HepG2 (cell line): ENCODE data around the gene FANCG. TPM values are rescaled to one million over a fixed set of nuclear protein-coding genes. Genes with fewer than 3 reads are reported as not detected.

Experiments
- BHLHE40 ChIP-seq: IDR thresholded peaks from 2 replicates; pipeline ENCODE4 v1.6.1; 2011; ENCODE audit warnings: low read length, improper control_type of control experiment
- CREM ChIP-seq, 2 experiments: sonication (generic) in 1 of 2; formaldehyde crosslinking in 1 of 2; IDR thresholded peaks; 2 replicates each; pipeline versions ENCODE4 v1.4.0 to v1.6.1; 2016 to 2020; ENCODE audit warnings: antibody characterized with exemption in 1 of 2, mild to moderate bottlenecking in 1 of 2, missing genetic modification reagents in 1 of 2
- FOSL2 ChIP-seq: sonication (generic); formaldehyde crosslinking; IDR thresholded peaks from 2 replicates; pipeline ENCODE4 v1.4.0; 2020; ENCODE audit warnings: missing genetic modification reagents
- GTF2F1 ChIP-seq: fragments of 150-350 bp; IDR thresholded peaks from 2 replicates; pipeline ENCODE4 v1.6.1; 2014; ENCODE audit warnings: low read length
- MATR3 ChIP-seq: sonication (generic); formaldehyde crosslinking; IDR thresholded peaks from 2 replicates; pipeline ENCODE4 v1.4.0; 2020; ENCODE audit warnings: missing genetic modification reagents
- TBX2 ChIP-seq: sonication (generic); formaldehyde crosslinking; IDR thresholded peaks from 2 replicates; pipeline ENCODE4 v1.5.0; 2020; ENCODE audit warnings: missing genetic modification reagents, mild to moderate bottlenecking, borderline replicate concordance
- ZFP36 ChIP-seq: fragments of 150-350 bp; IDR thresholded peaks from 2 replicates; pipeline ENCODE4 v1.6.1; 2018; ENCODE audit warnings: borderline replicate concordance, low read length, low read depth; ENCODE audit not compliant: partially characterized antibody
- ZNF792 ChIP-seq: IDR thresholded peaks from 2 replicates; pipeline ENCODE4 v1.6.1; 2016
- polyA plus RNA-seq, 8 experiments: library from polyadenylated mRNA; depleted of rRNA in 3 of 8; stranded (reverse) in 7 of 8; unstranded in 1 of 8; fragments of >200 nt; fragmentation: Illumina TruSeq in 4 of 8; extraction: Trizol in 4 of 8; gene quantifications; 2 replicates each; pipeline versions ENCODE4 v1.2.1 to v1.2.3, GENCODE V29; 2011 to 2016; ENCODE audit warnings: low read depth in 4 of 8, missing spikeins in 1 of 8, mixed read lengths in 1 of 8; ENCODE audit not compliant: insufficient read depth in 1 of 8
- total RNA-seq, 5 experiments: library from RNA; depleted of rRNA; stranded (reverse); fragments of >200 nt; fragmentation: Illumina TruSeq; extraction: Trizol; gene quantifications; 2 replicates each; pipeline ENCODE4 v1.2.3, GENCODE V29; 2016; ENCODE audit warnings: low read depth in 1 of 5
- TF ChIP-seq, protein P1 (sequence below): sonication (generic); formaldehyde crosslinking; IDR thresholded peaks from 2 replicates; pipeline ENCODE4 v1.8.0; 2022; ENCODE audit warnings: missing genetic modification reagents, mild to moderate bottlenecking, moderate library complexity, borderline replicate concordance
- TF ChIP-seq, protein P2 (sequence below): sonication (generic); formaldehyde crosslinking; IDR thresholded peaks from 2 replicates; pipeline ENCODE4 v1.4.0; 2020; ENCODE audit warnings: low read depth, mild to moderate bottlenecking, missing genetic modification reagents
- TF ChIP-seq, protein P3 (sequence below): sonication (generic); formaldehyde crosslinking; IDR thresholded peaks from 2 replicates; pipeline ENCODE4 v1.4.0; 2020; ENCODE audit warnings: missing genetic modification reagents, borderline replicate concordance
- TF ChIP-seq, protein P4 (sequence below): sonication (generic); formaldehyde crosslinking; IDR thresholded peaks from 2 replicates; pipeline ENCODE4 v1.5.0; 2020; ENCODE audit warnings: missing genetic modification reagents
- TF ChIP-seq, protein P5 (sequence below): fragments of 450-650 bp; IDR thresholded peaks from 2 replicates; pipeline ENCODE4 v1.6.1; 2017
- TF ChIP-seq, protein P6 (sequence below): sonication (generic); formaldehyde crosslinking; IDR thresholded peaks from 2 replicates; pipeline ENCODE4 v1.4.0; 2020; ENCODE audit warnings: missing genetic modification reagents
- TF ChIP-seq, protein P7 (sequence below): sonication (generic); formaldehyde crosslinking; IDR thresholded peaks from 2 replicates; pipeline ENCODE4 v1.8.0; 2022; ENCODE audit warnings: missing genetic modification reagents, mild to moderate bottlenecking, borderline replicate concordance
- TF ChIP-seq, protein P8 (sequence below): sonication (generic); formaldehyde crosslinking; IDR thresholded peaks from 2 replicates; pipeline ENCODE4 v1.5.0; 2020; ENCODE audit warnings: missing genetic modification reagents, mild to moderate bottlenecking, borderline replicate concordance

Gene FANCG
- total and polyA plus RNA-seq, 2 of the 13 experiments (the other 11 are each of a cell fraction or from before 2014, with no cell fraction given): 14.4 to 45.1 TPM

DNA sequence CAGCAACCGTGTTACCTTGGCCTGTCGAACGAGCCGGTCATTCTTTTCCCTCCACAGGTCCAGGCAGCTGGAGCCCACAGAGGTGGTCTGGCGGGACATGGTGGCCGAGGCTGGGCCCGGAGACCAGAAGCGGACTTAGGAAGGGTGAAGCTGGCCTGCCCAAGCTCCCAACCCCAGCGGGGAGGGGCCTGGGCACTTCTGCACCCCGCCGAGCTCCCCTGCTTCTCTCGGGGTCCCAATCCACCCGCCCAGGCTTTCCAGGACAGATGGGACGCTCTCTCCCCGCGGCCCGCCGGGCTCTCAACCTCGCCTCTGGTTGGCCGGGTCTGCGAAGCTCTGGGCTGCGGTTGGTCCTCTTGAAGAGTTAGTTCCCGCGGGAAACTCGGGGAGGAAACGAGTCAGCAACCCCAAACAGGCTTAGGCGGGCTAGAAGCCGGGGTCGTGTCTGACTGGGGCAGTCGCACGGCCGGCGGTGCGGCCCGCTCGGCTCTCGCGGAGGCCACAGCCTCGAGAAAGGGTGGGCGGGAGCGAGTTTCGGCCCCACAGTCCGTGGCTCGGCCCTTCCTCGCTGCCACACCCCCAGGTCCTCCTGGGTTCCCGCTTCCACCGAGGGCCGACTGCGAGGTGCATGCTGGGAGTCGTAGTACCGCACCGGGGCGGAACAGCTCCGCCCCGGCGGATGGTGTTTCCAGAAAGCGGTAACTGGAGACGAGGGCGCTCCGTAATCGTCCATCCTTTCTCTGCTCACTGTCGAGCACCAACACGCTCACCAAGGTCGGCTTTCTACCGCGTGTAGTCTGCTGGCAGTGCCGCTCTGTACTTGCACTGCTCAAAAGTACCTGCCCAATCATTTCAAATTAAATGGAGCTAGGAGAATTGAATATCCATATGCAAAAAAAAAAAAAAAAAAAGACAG is at the start of gene FANCG (continued):
- TF ChIP-seq, protein P1, sequence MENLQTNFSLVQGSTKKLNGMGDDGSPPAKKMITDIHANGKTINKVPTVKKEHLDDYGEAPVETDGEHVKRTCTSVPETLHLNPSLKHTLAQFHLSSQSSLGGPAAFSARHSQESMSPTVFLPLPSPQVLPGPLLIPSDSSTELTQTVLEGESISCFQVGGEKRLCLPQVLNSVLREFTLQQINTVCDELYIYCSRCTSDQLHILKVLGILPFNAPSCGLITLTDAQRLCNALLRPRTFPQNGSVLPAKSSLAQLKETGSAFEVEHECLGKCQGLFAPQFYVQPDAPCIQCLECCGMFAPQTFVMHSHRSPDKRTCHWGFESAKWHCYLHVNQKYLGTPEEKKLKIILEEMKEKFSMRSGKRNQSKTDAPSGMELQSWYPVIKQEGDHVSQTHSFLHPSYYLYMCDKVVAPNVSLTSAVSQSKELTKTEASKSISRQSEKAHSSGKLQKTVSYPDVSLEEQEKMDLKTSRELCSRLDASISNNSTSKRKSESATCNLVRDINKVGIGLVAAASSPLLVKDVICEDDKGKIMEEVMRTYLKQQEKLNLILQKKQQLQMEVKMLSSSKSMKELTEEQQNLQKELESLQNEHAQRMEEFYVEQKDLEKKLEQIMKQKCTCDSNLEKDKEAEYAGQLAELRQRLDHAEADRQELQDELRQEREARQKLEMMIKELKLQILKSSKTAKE: no peak
- TF ChIP-seq ZFP36 (no peak), CREM (IDR thresholded peaks at IDR 0.05) (peak; percentile 47), CREM (CRISPR knock-in tag; IDR thresholded peaks at IDR 0.05) (no peak), GTF2F1 (no peak), BHLHE40 (no peak), ZNF792 (CRISPR knock-in tag) (no peak; the same call in 1 of the 2 replicates), FOSL2 (0 out of 2 replicates have a peak, but pooled peaks have one; percentile 14), MATR3 (CRISPR knock-in tag) (no peak), TBX2 (CRISPR knock-in tag) (peak; percentile 67)
- TF ChIP-seq, protein P2, sequence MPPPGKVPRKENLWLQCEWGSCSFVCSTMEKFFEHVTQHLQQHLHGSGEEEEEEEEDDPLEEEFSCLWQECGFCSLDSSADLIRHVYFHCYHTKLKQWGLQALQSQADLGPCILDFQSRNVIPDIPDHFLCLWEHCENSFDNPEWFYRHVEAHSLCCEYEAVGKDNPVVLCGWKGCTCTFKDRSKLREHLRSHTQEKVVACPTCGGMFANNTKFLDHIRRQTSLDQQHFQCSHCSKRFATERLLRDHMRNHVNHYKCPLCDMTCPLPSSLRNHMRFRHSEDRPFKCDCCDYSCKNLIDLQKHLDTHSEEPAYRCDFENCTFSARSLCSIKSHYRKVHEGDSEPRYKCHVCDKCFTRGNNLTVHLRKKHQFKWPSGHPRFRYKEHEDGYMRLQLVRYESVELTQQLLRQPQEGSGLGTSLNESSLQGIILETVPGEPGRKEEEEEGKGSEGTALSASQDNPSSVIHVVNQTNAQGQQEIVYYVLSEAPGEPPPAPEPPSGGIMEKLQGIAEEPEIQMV (CRISPR knock-in tag): peak; percentile 82
- TF ChIP-seq, protein P3, sequence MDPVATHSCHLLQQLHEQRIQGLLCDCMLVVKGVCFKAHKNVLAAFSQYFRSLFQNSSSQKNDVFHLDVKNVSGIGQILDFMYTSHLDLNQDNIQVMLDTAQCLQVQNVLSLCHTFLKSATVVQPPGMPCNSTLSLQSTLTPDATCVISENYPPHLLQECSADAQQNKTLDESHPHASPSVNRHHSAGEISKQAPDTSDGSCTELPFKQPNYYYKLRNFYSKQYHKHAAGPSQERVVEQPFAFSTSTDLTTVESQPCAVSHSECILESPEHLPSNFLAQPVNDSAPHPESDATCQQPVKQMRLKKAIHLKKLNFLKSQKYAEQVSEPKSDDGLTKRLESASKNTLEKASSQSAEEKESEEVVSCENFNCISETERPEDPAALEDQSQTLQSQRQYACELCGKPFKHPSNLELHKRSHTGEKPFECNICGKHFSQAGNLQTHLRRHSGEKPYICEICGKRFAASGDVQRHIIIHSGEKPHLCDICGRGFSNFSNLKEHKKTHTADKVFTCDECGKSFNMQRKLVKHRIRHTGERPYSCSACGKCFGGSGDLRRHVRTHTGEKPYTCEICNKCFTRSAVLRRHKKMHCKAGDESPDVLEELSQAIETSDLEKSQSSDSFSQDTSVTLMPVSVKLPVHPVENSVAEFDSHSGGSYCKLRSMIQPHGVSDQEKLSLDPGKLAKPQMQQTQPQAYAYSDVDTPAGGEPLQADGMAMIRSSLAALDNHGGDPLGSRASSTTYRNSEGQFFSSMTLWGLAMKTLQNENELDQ: no peak
- TF ChIP-seq, protein P4, sequence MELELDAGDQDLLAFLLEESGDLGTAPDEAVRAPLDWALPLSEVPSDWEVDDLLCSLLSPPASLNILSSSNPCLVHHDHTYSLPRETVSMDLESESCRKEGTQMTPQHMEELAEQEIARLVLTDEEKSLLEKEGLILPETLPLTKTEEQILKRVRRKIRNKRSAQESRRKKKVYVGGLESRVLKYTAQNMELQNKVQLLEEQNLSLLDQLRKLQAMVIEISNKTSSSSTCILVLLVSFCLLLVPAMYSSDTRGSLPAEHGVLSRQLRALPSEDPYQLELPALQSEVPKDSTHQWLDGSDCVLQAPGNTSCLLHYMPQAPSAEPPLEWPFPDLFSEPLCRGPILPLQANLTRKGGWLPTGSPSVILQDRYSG: 0 out of 2 replicates have a peak, but pooled peaks have one; percentile 51
- TF ChIP-seq, protein P5, sequence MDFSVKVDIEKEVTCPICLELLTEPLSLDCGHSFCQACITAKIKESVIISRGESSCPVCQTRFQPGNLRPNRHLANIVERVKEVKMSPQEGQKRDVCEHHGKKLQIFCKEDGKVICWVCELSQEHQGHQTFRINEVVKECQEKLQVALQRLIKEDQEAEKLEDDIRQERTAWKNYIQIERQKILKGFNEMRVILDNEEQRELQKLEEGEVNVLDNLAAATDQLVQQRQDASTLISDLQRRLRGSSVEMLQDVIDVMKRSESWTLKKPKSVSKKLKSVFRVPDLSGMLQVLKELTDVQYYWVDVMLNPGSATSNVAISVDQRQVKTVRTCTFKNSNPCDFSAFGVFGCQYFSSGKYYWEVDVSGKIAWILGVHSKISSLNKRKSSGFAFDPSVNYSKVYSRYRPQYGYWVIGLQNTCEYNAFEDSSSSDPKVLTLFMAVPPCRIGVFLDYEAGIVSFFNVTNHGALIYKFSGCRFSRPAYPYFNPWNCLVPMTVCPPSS: no peak
- TF ChIP-seq, protein P6, sequence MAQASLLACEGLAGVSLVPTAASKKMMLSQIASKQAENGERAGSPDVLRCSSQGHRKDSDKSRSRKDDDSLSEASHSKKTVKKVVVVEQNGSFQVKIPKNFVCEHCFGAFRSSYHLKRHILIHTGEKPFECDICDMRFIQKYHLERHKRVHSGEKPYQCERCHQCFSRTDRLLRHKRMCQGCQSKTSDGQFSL (CRISPR knock-in tag): no peak
- TF ChIP-seq, protein P7, sequence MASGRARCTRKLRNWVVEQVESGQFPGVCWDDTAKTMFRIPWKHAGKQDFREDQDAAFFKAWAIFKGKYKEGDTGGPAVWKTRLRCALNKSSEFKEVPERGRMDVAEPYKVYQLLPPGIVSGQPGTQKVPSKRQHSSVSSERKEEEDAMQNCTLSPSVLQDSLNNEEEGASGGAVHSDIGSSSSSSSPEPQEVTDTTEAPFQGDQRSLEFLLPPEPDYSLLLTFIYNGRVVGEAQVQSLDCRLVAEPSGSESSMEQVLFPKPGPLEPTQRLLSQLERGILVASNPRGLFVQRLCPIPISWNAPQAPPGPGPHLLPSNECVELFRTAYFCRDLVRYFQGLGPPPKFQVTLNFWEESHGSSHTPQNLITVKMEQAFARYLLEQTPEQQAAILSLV (CRISPR knock-in tag): peak; percentile 53; the same call in 1 of the 2 replicates
- TF ChIP-seq, protein P8, sequence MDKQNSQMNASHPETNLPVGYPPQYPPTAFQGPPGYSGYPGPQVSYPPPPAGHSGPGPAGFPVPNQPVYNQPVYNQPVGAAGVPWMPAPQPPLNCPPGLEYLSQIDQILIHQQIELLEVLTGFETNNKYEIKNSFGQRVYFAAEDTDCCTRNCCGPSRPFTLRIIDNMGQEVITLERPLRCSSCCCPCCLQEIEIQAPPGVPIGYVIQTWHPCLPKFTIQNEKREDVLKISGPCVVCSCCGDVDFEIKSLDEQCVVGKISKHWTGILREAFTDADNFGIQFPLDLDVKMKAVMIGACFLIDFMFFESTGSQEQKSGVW (CRISPR knock-in tag): no peak
